Endodermal cell (in vitro differentiated cells): ENCODE results near the gene PLA2G12B. TPM values are rescaled to one million over a fixed set of nuclear protein-coding genes. Genes with fewer than 3 reads are reported as not detected.
A peak's percentile ranks its signal among the peaks of the same experiment; 100 is the strongest.

Experiments
- DNase-seq: peaks from one replicate; pipeline ENCODE4 v3.0.0-alpha.2; 2017
- H3K27ac ChIP-seq: 2 replicates; pipeline ENCODE4 v1.5.1; 2013; ENCODE audit warnings: mild to moderate bottlenecking, low read depth, low read length, moderate library complexity
- H3K27me3 ChIP-seq: 2 replicates; pipeline ENCODE4 v1.6.1; 2013; ENCODE audit warnings: mild to moderate bottlenecking, low read length, moderate library complexity; ENCODE audit not compliant: insufficient read depth, control insufficient read depth, poor library complexity, severe bottlenecking
- H3K36me3 ChIP-seq: 2 replicates; pipeline ENCODE4 v1.7.0; 2013; ENCODE audit warnings: mild to moderate bottlenecking, low read length, moderate library complexity; ENCODE audit not compliant: control insufficient read depth, insufficient read depth
- H3K4me1 ChIP-seq: one replicate; pipeline ENCODE4 v1.7.0; 2013; ENCODE audit warnings: low read length; ENCODE audit not compliant: control insufficient read depth, insufficient read depth
- H3K4me3 ChIP-seq: 2 replicates; pipeline ENCODE4 v1.5.1; 2013; ENCODE audit warnings: mild to moderate bottlenecking, low read length, moderate library complexity
- H3K9ac ChIP-seq: 2 replicates; pipeline ENCODE4 v1.6.1; 2013; ENCODE audit warnings: mild to moderate bottlenecking, low read length, moderate library complexity; ENCODE audit not compliant: poor library complexity, severe bottlenecking; ENCODE audit errors: extremely low read depth
- H3K9me3 ChIP-seq: 2 replicates; pipeline ENCODE4 v1.6.1; 2013; ENCODE audit warnings: mild to moderate bottlenecking, low read length, moderate library complexity; ENCODE audit not compliant: control insufficient read depth
- H3K27ac Mint-ChIP-seq: 2 replicates; pipeline ENCODE4 v1.8.0; 2020; ENCODE audit warnings: mixed read lengths
- H3K27me3 Mint-ChIP-seq: 2 replicates; pipeline ENCODE4 v1.8.0; 2021; ENCODE audit warnings: mild to moderate bottlenecking, mixed read lengths; ENCODE audit not compliant: insufficient read depth
- H3K36me3 Mint-ChIP-seq: 2 replicates; pipeline ENCODE4 v1.8.0; 2020; ENCODE audit warnings: low read depth, mixed read lengths
- H3K4me1 Mint-ChIP-seq: 2 replicates; pipeline ENCODE4 v1.8.0; 2020; ENCODE audit warnings: mixed read lengths
- H3K4me3 Mint-ChIP-seq: 2 replicates; pipeline ENCODE4 v1.8.0; 2020; ENCODE audit warnings: mild to moderate bottlenecking, moderate library complexity, mixed read lengths
- H3K9me3 Mint-ChIP-seq: 2 replicates; pipeline ENCODE4 v1.8.0; 2020; ENCODE audit warnings: mild to moderate bottlenecking, mixed read lengths
- CTCF ChIP-seq: fragments of 200-600 bp; sonication (generic); conservative IDR thresholded peaks from 2 replicates; pipeline ENCODE4 v1.5.0; 2021; ENCODE audit warnings: antibody characterized with exemption, mild to moderate bottlenecking
- whole genome bisulfite sequencing, 2 experiments: methylation state at CpG; one replicate each; pipeline versions ENCODE4 v1.1.5 to v1.1.7; 2013; ENCODE audit warnings: missing lambda C conversion rate in 2 of 2, mixed read lengths in 1 of 2; ENCODE audit not compliant: insufficient coverage in 1 of 2, insufficient read length in 1 of 2; 5-methylcytosine and 5-hydroxymethylcytosine counted together
- total RNA-seq, 2 donors: library from RNA; stranded (reverse); fragmentation: NEBNext Ultra II Directional in 1 of 2; extraction: Animal tissue kit (Norgen Biotek cat#: 25700) in 1 of 2; gene quantifications; 2 replicates in 1 of 2; 3 replicates in 1 of 2; pipeline ENCODE4 v1.2.1, GENCODE V29; 2021

Gene PLA2G12B
- total RNA-seq, 2 donors from 2014 or later: 0.64 to 0.93 TPM

GRCh38 chr10:72979709-72980108, 25.1 kb upstream of the PLA2G12B start:
- peaks cover 7% of the 10 kb centered on the region for H3K36me3 Mint-ChIP-seq
- H3K9ac ChIP-seq: no peak overlapping the region
- peaks cover 51% of the 10 kb centered on the region for H3K9me3 Mint-ChIP-seq
- H3K27ac Mint-ChIP-seq: no peak overlapping the region
- H3K27me3 ChIP-seq: no peaks in the 10 kb centered on the region
- DNase-seq: no peak
- H3K9me3 ChIP-seq: peaks cover 54% of the 10 kb centered on the region
- TF ChIP-seq CTCF: no peak
- no peaks in the 10 kb centered on the region for H3K27me3 Mint-ChIP-seq
- H3K27ac ChIP-seq: no peak overlapping the region
- peak overlapping the region; percentile 10 for H3K4me3 ChIP-seq
- no peaks in the 10 kb centered on the region for H3K36me3 ChIP-seq
- H3K4me3 Mint-ChIP-seq: no peak overlapping the region
- H3K4me1 ChIP-seq: no peaks in the 10 kb centered on the region
- H3K4me1 Mint-ChIP-seq: peaks cover 2% of the 10 kb centered on the region

GRCh38 chr10:72976886-72977285, 22.3 kb upstream of the PLA2G12B start:
- Mint-ChIP-seq H3K4me3 (no peak overlapping the region), H3K9me3 (peaks cover 53% of the 10 kb centered on the region), H3K27me3 (no peaks in the 10 kb centered on the region), H3K4me1 (no peaks in the 10 kb centered on the region), H3K36me3 (peaks cover 7% of the 10 kb centered on the region), H3K27ac (no peak overlapping the region)
- DNase-seq: no peak
- no peaks in the 10 kb centered on the region for H3K36me3 ChIP-seq
- no peak for TF ChIP-seq CTCF
- H3K4me1 ChIP-seq: no peaks in the 10 kb centered on the region
- H3K9me3 ChIP-seq: peaks cover 54% of the 10 kb centered on the region
- H3K27me3 ChIP-seq: no peaks in the 10 kb centered on the region
- no peak overlapping the region for H3K27ac ChIP-seq
- H3K4me3 ChIP-seq: no peak overlapping the region
- no peak overlapping the region for H3K9ac ChIP-seq
- WGBS, 2 experiments: 100% methylated on average over 1 of the region's 1 CpG; no CpG with 5 or more reads in 1 of the 2 experiments

GRCh38 chr10:72956001-72956400, 1.4 kb upstream of the PLA2G12B start:
- Mint-ChIP-seq H3K4me3 (no peak overlapping the region), H3K27me3 (no peaks in the 10 kb centered on the region), H3K9me3 (no peaks in the 10 kb centered on the region), H3K4me1 (peaks cover 28% of the 10 kb centered on the region), H3K27ac (no peak overlapping the region), H3K36me3 (no peaks in the 10 kb centered on the region)
- no peak overlapping the region for H3K4me3 ChIP-seq
- H3K27ac ChIP-seq: no peak overlapping the region
- peaks cover 15% of the 10 kb centered on the region for H3K4me1 ChIP-seq
- no peak overlapping the region for H3K9ac ChIP-seq
- H3K9me3 ChIP-seq: peaks cover 5% of the 10 kb centered on the region
- DNase-seq: no peak
- no peak for TF ChIP-seq CTCF
- no peaks in the 10 kb centered on the region for H3K27me3 ChIP-seq
- no peaks in the 10 kb centered on the region for H3K36me3 ChIP-seq
